ENCODE results near the gene RAB19.

RAB19 gene

DNA sequence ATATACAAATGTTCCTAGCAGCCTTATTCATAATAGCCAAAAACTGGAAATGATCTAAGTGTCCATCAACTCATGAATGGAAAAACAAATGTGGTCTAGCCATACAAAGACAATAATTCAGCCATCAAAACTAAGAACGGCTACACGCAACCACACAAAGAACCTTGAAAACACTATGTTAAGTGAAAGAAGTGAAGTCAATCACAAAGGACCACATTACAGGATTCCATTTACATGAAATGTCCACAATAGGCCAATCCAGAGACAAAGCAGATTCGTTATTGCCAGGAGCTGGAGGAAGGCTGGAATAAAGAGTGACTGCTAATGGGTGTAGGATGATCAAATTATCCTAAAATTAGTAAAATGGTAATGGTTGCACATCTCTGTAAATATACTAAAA is 54.3 kb downstream of the RAB19 start:
- Mint-ChIP-seq H3K36me3 (ENCODE audit: low read depth) (peaks cover 75% of the 10 kb centered on the region), H3K4me1 (no peaks in the 10 kb centered on the region), H3K4me3 (no peak overlapping the region), H3K27me3 (ENCODE audit: low read depth, poor library complexity) (no peaks in the 10 kb centered on the region), H3K9me3 (no peaks in the 10 kb centered on the region), H3K27ac (peak overlapping the region; percentile 27)
- TF ChIP-seq, protein P1, sequence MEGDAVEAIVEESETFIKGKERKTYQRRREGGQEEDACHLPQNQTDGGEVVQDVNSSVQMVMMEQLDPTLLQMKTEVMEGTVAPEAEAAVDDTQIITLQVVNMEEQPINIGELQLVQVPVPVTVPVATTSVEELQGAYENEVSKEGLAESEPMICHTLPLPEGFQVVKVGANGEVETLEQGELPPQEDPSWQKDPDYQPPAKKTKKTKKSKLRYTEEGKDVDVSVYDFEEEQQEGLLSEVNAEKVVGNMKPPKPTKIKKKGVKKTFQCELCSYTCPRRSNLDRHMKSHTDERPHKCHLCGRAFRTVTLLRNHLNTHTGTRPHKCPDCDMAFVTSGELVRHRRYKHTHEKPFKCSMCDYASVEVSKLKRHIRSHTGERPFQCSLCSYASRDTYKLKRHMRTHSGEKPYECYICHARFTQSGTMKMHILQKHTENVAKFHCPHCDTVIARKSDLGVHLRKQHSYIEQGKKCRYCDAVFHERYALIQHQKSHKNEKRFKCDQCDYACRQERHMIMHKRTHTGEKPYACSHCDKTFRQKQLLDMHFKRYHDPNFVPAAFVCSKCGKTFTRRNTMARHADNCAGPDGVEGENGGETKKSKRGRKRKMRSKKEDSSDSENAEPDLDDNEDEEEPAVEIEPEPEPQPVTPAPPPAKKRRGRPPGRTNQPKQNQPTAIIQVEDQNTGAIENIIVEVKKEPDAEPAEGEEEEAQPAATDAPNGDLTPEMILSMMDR (IDR thresholded peaks at IDR 0.05) = no peak
- no peak for DNase-seq

GRCh38 chr7:140458916-140459315 is 55.1 kb downstream of the RAB19 start:
- H3K9me3 Mint-ChIP-seq = no peaks in the 10 kb centered on the region
- peaks cover 71% of the 10 kb centered on the region for H3K36me3 Mint-ChIP-seq (ENCODE audit: low read depth)
- H3K27me3 Mint-ChIP-seq (ENCODE audit: low read depth, poor library complexity) = no peaks in the 10 kb centered on the region
- no peaks in the 10 kb centered on the region for H3K4me1 Mint-ChIP-seq
- no peak for DNase-seq
- H3K4me3 Mint-ChIP-seq = no peak overlapping the region
- no peak overlapping the region for H3K27ac Mint-ChIP-seq
- TF ChIP-seq, protein P1 (IDR thresholded peaks at IDR 0.05) = no peak

- no peaks in the 10 kb centered on the region for H3K27me3 Mint-ChIP-seq (ENCODE audit: low read depth, poor library complexity)
- H3K27ac Mint-ChIP-seq = no peak overlapping the region
- H3K9me3 Mint-ChIP-seq = no peaks in the 10 kb centered on the region
- H3K36me3 Mint-ChIP-seq (ENCODE audit: low read depth) = peaks cover 68% of the 10 kb centered on the region
- H3K4me1 Mint-ChIP-seq = no peaks in the 10 kb centered on the region
- DNase-seq = no peak
- TF ChIP-seq, protein P1 (IDR thresholded peaks at IDR 0.05) = no peak
- no peak overlapping the region for H3K4me3 Mint-ChIP-seq
Measured at GRCh38 chr7:140463111-140463510, 59.3 kb downstream of the RAB19 start.

DNA sequence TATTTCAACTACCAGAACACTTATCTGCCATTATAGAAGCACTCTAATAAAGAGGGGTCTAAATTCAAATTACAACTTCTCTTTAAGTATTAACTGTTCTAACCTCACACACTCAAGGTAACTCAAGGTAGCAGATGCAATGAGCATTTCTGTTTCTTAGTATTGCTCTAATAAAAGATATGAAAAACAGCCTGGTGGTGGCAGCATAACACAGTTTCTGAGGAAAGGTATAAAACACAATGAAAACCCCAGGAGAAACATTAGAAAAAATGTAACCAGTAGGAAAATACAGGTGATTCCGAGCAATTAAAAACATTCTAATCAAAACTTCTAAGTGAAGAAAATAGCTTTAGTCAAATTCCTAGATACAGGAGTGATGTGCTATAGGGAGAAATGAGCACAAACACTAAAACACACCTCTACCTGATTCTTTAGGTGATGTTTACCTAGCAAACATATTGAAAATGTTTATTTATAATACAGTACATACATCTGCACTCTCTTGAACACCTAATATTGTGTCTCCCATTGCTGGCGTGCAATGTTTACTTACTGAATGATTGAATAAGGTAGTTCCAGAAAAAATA is 72.0 kb downstream of the RAB19 start:
- H3K27ac Mint-ChIP-seq = peak overlapping the region; percentile 52
- H3K4me1 Mint-ChIP-seq = peaks cover 29% of the 10 kb centered on the region
- no peaks in the 10 kb centered on the region for H3K9me3 Mint-ChIP-seq
- H3K27me3 Mint-ChIP-seq (ENCODE audit: low read depth, poor library complexity) = no peaks in the 10 kb centered on the region
- TF ChIP-seq, protein P1 (IDR thresholded peaks at IDR 0.05) = peak; percentile 55
- peaks cover 14% of the 10 kb centered on the region for H3K36me3 Mint-ChIP-seq (ENCODE audit: low read depth)
- DNase-seq = peak; percentile 12
- H3K4me3 Mint-ChIP-seq = peak overlapping the region; percentile 98

GRCh38 chr7:140476698-140477261 is 72.9 kb downstream of the RAB19 start:
- Mint-ChIP-seq H3K27me3 (ENCODE audit: low read depth, poor library complexity) (peaks cover 3% of the 10 kb centered on the region), H3K9me3 (no peaks in the 10 kb centered on the region), H3K4me1 (peaks cover 29% of the 10 kb centered on the region), H3K27ac (no peak overlapping the region), H3K4me3 (peak overlapping the region; percentile 98), H3K36me3 (ENCODE audit: low read depth) (peaks cover 7% of the 10 kb centered on the region)
- no peak for DNase-seq
- TF ChIP-seq, protein P1 (IDR thresholded peaks at IDR 0.05) = no peak

Data from nephron progenitor cell (in vitro differentiated cells).